Neuronal stem cell (in vitro differentiated cells): ENCODE data around the gene TMEM263.

Experiments
- DNase-seq: peaks from one replicate; pipeline ENCODE4 v3.0.0-alpha.2; 2013; ENCODE audit warnings: low spot score
- H2AFZ ChIP-seq: one replicate; pipeline ENCODE4 v1.6.1; 2013; ENCODE audit warnings: mild to moderate bottlenecking, low read length, inconsistent platforms
- H2AK5ac ChIP-seq: 2 replicates; pipeline ENCODE4 v1.6.1; 2013; ENCODE audit warnings: low read depth, mild to moderate bottlenecking, inconsistent platforms, low read length, moderate library complexity, mixed read lengths
- H2BK120ac ChIP-seq: 2 replicates; pipeline ENCODE4 v1.6.1; 2013; ENCODE audit warnings: low read depth, mild to moderate bottlenecking, inconsistent platforms, low read length, moderate library complexity, mixed read lengths
- H2BK12ac ChIP-seq: one replicate; pipeline ENCODE4 v1.6.1; 2013; ENCODE audit warnings: low read length, inconsistent platforms
- H2BK15ac ChIP-seq: 2 replicates; pipeline ENCODE4 v1.6.1; 2013; ENCODE audit warnings: mild to moderate bottlenecking, low read length, inconsistent platforms, mixed read lengths
- H2BK5ac ChIP-seq: one replicate; pipeline ENCODE4 v1.6.1; 2013; ENCODE audit warnings: inconsistent platforms, mild to moderate bottlenecking, low read length, moderate library complexity
- H3K14ac ChIP-seq: one replicate; pipeline ENCODE4 v1.6.1; 2013; ENCODE audit warnings: low read length, inconsistent platforms
- H3K18ac ChIP-seq: 2 replicates; pipeline ENCODE4 v1.6.1; 2013; ENCODE audit warnings: low read length, inconsistent platforms
- H3K23ac ChIP-seq: 2 replicates; pipeline ENCODE4 v1.6.1; 2013; ENCODE audit warnings: low read depth, mild to moderate bottlenecking, mixed read lengths, low read length, inconsistent platforms; ENCODE audit not compliant: poor library complexity
- H3K27ac ChIP-seq: replicated peaks from 3 replicates; pipeline ENCODE4 v1.5.1; 2013; ENCODE audit warnings: low read length, inconsistent platforms
- H3K27me3 ChIP-seq, 3 experiments: 2 replicates each; pipeline ENCODE4 v1.6.1; 2013; ENCODE audit warnings: low read length in 3 of 3, mild to moderate bottlenecking in 2 of 3, inconsistent platforms in 1 of 3, low read depth in 1 of 3, mixed read lengths in 1 of 3, moderate library complexity in 1 of 3; ENCODE audit not compliant: control insufficient read depth in 3 of 3, insufficient read depth in 3 of 3
- H3K36me3 ChIP-seq, 2 donors: replicated peaks in 1 of 2; 2 replicates each; pipeline ENCODE4 v1.6.1; 2013; ENCODE audit warnings: low read length in 2 of 2; ENCODE audit not compliant: control insufficient read depth in 2 of 2, insufficient read depth in 2 of 2
- H3K4ac ChIP-seq: 2 replicates; pipeline ENCODE4 v1.6.1; 2013; ENCODE audit warnings: inconsistent platforms, mild to moderate bottlenecking, low read length, moderate library complexity
- H3K4me1 ChIP-seq, 2 donors: 1 replicate in 1 of 2; 2 replicates in 1 of 2; pipeline ENCODE4 v1.6.1; 2013; ENCODE audit warnings: low read length in 2 of 2, low read depth in 1 of 2; ENCODE audit not compliant: control insufficient read depth in 2 of 2, insufficient read depth in 1 of 2
- H3K4me2 ChIP-seq: one replicate; pipeline ENCODE4 v1.6.1; 2013; ENCODE audit warnings: mild to moderate bottlenecking, low read length, inconsistent platforms; ENCODE audit not compliant: insufficient read depth, poor library complexity, severe bottlenecking
- H3K4me3 ChIP-seq, 2 donors: 2 replicates each; pipeline ENCODE4 v1.5.1; 2013; ENCODE audit warnings: low read length in 2 of 2, mild to moderate bottlenecking in 2 of 2, inconsistent platforms in 1 of 2, moderate library complexity in 1 of 2
- H3K79me1 ChIP-seq: one replicate; pipeline ENCODE4 v1.6.1; 2013; ENCODE audit warnings: low read depth, mild to moderate bottlenecking, inconsistent platforms, low read length, moderate library complexity
- H3K9ac ChIP-seq: one replicate; pipeline ENCODE4 v1.6.1; 2013; ENCODE audit warnings: mild to moderate bottlenecking, low read depth, low read length, inconsistent platforms; ENCODE audit not compliant: poor library complexity
- H3K9me3 ChIP-seq, 2 donors: replicated peaks in 1 of 2; 2 replicates each; pipeline versions ENCODE3 to v1.6.1; 2013; ENCODE audit warnings: low read length in 2 of 2, mild to moderate bottlenecking in 2 of 2, inconsistent platforms in 1 of 2, low read depth in 1 of 2, mixed read lengths in 1 of 2, moderate library complexity in 1 of 2; ENCODE audit not compliant: control insufficient read depth in 2 of 2, insufficient read depth in 1 of 2
- H4K8ac ChIP-seq: one replicate; pipeline ENCODE4 v1.6.1; 2013; ENCODE audit warnings: low read depth, mild to moderate bottlenecking, inconsistent platforms, low read length, moderate library complexity
- H4K91ac ChIP-seq: one replicate; pipeline ENCODE4 v1.6.1; 2013; ENCODE audit warnings: low read length, low read depth, mild to moderate bottlenecking, inconsistent platforms; ENCODE audit not compliant: poor library complexity
- WGBS, 2 donors: extraction: QIAGEN DNeasy Blood & Tissue Kit; methylation state at CpG; one replicate each; pipeline ENCODE4 v1.1.7; 2013; ENCODE audit warnings: missing lambda C conversion rate in 2 of 2, mixed read lengths in 1 of 2; ENCODE audit not compliant: insufficient read length in 2 of 2, insufficient replicate concordance in 1 of 2; ENCODE audit errors: extremely low coverage in 2 of 2; 5-methylcytosine and 5-hydroxymethylcytosine counted together

TMEM263 gene

GRCh38 chr12:106954462-106955376 lies 988 bp upstream of the TMEM263 start:
- Histone ChIP-seq H2AK5ac (no peak overlapping the region), H3K79me1 (no peaks in the 10 kb centered on the region), H3K4ac (no peak overlapping the region), H3K9me3 (peaks cover 3 to 12% of the 10 kb centered on the region in 2 donors), H3K14ac (peak overlapping the region; percentile 32), H3K27me3 (no peaks in the 10 kb centered on the region), H4K8ac (no peak overlapping the region), H2BK12ac (no peak overlapping the region), H2BK5ac (peak overlapping the region; percentile 11), H2BK120ac (no peak overlapping the region), H3K9ac (peak overlapping the region; percentile 64), H4K91ac (no peak overlapping the region), H3K36me3 (peaks cover 0 to 5% of the 10 kb centered on the region in 2 donors), H3K23ac (peak overlapping the region; percentile 70), H3K27ac (peak overlapping the region; percentile 64), H2AFZ (peak overlapping the region; percentile 95), H3K4me3 (peak overlapping the region; percentile 84 to 86), H3K4me1 (peaks cover 2 to 4% of the 10 kb centered on the region in 2 donors), H3K18ac (peak overlapping the region; percentile 80), H2BK15ac (no peak overlapping the region), H3K4me2 (peak overlapping the region; percentile 51)
- no CpG with 5 or more reads among the region's 36 CpGs for WGBS, 2 donors
- no peak for DNase-seq

- Histone ChIP-seq H3K36me3 (peaks cover 0 to 11% of the 10 kb centered on the region in 2 donors), H2BK12ac (no peak overlapping the region), H3K14ac (no peak overlapping the region), H3K23ac (peak overlapping the region; percentile 99), H3K9me3 (peaks cover 3 to 12% of the 10 kb centered on the region in 2 donors), H3K79me1 (no peaks in the 10 kb centered on the region), H3K4me1 (peaks cover 2 to 4% of the 10 kb centered on the region in 2 donors), H3K9ac (peak overlapping the region; percentile 98), H3K18ac (peak overlapping the region; percentile 99), H3K4me3 (peak overlapping the region; percentile 86 to 92), H3K4ac (no peak overlapping the region), H2AFZ (peak overlapping the region; percentile 95), H2AK5ac (no peak overlapping the region), H2BK15ac (no peak overlapping the region), H4K91ac (no peak overlapping the region), H3K27ac (peak overlapping the region; percentile 97), H2BK5ac (peak overlapping the region; percentile 94), H3K4me2 (peak overlapping the region; percentile 60), H3K27me3 (no peaks in the 10 kb centered on the region), H2BK120ac (peak overlapping the region; percentile 52), H4K8ac (peak overlapping the region; percentile 72)
- DNase-seq = no peak
- WGBS, 2 donors = no CpG with 5 or more reads among the region's 34 CpGs
These were observed 406 bp downstream of the TMEM263 start for GRCh38 chr12:106956048-106956578.

GRCh38 chr12:106957583-106957982 lies 1.9 kb downstream of the TMEM263 start:
- Histone ChIP-seq H2BK120ac (no peak overlapping the region), H3K27ac (no peak overlapping the region), H3K4me2 (no peak overlapping the region), H3K79me1 (no peaks in the 10 kb centered on the region), H3K27me3 (no peaks in the 10 kb centered on the region), H3K18ac (no peak overlapping the region), H2BK5ac (no peak overlapping the region), H4K8ac (no peak overlapping the region), H2BK12ac (no peak overlapping the region), H2AFZ (no peak overlapping the region), H3K9me3 (peaks cover 3 to 12% of the 10 kb centered on the region in 2 donors), H3K4ac (no peak overlapping the region), H3K14ac (no peak overlapping the region), H3K4me1 (peaks cover 2 to 4% of the 10 kb centered on the region in 2 donors), H3K23ac (no peak overlapping the region), H2AK5ac (no peak overlapping the region), H3K36me3 (peaks cover 0 to 16% of the 10 kb centered on the region in 2 donors), H4K91ac (no peak overlapping the region), H3K4me3 (peak overlapping the region in 1 of 2 donors; percentile 86), H2BK15ac (no peak overlapping the region), H3K9ac (no peak overlapping the region)
- DNase-seq = no peak
- no CpG with 5 or more reads among the region's 1 CpG for WGBS, 2 donors

- Histone ChIP-seq H2BK15ac (no peak overlapping the region), H3K36me3 (peaks cover 0 to 32% of the 10 kb centered on the region in 2 donors), H3K14ac (no peak overlapping the region), H3K4me2 (no peak overlapping the region), H3K27ac (no peak overlapping the region), H3K23ac (no peak overlapping the region), H2AFZ (no peak overlapping the region), H2BK120ac (no peak overlapping the region), H3K4ac (no peak overlapping the region), H4K8ac (no peak overlapping the region), H3K9me3 (no peaks in the 10 kb centered on the region), H2BK5ac (no peak overlapping the region), H3K27me3 (no peaks in the 10 kb centered on the region), H3K79me1 (no peaks in the 10 kb centered on the region), H2BK12ac (no peak overlapping the region), H3K4me1 (peaks cover 0 to 4% of the 10 kb centered on the region in 2 donors), H2AK5ac (no peak overlapping the region), H3K18ac (no peak overlapping the region), H3K9ac (no peak overlapping the region), H4K91ac (no peak overlapping the region), H3K4me3 (no peak overlapping the region)
- no peak for DNase-seq
- WGBS, 2 donors = no CpG with 5 or more reads among the region's 3 CpGs
These were observed 4.7 kb downstream of the TMEM263 start for GRCh38 chr12:106960443-106960842.
